Hematopoietic multipotent progenitor cell (in vitro differentiated cells): ENCODE measurements around the gene CTIF. TPM values are rescaled to one million over a fixed set of nuclear protein-coding genes. Genes with fewer than 3 reads are reported as not detected.

Source experiments
- DNase-seq, 3 donors: peaks; one replicate each; pipeline ENCODE4 v3.0.0-alpha.2; 2011 to 2015; ENCODE audit warnings: low read depth in 2 of 3, low spot score in 2 of 3
- total RNA-seq: library from RNA; depleted of rRNA; stranded (reverse); fragments of >200 nt; gene quantifications from one replicate; pipeline ENCODE4 v1.2.3, GENCODE V29; 2012

The CTIF gene
- total RNA-seq, 1 donor, result 8.6 TPM

DNA sequence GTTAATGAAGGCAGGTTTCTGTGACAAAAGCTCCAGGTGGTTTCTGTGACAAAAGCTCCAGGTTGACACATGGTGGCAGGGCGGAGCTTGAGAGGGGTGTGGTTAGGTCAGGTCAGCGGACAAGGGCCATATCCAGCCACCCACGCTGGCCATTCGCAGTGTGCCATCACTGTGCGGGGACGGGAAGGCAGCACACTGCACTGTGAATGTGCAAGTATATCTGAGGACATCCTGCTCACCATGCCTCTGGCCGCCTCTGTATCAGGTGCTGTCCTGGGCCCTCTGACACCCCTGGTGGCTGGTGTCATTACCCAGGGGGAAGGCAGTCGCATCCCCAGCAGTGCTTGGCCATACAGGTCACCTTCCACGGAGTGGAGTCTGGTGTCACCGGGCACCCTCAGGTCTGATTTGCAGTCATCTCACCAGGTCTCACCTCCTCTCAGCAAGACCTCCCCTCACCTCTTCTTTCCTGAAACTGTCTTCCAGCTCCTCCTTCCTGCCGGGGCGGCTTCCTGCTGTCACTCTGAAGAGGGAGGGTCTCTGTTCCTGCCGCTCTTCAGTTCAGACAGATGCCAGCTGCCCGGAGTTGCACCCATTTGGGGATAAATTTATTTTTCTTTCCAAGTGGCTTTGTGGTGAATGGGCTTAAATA lies 34.9 kb downstream of the CTIF start:
- DNase-seq, result no peak

DNA sequence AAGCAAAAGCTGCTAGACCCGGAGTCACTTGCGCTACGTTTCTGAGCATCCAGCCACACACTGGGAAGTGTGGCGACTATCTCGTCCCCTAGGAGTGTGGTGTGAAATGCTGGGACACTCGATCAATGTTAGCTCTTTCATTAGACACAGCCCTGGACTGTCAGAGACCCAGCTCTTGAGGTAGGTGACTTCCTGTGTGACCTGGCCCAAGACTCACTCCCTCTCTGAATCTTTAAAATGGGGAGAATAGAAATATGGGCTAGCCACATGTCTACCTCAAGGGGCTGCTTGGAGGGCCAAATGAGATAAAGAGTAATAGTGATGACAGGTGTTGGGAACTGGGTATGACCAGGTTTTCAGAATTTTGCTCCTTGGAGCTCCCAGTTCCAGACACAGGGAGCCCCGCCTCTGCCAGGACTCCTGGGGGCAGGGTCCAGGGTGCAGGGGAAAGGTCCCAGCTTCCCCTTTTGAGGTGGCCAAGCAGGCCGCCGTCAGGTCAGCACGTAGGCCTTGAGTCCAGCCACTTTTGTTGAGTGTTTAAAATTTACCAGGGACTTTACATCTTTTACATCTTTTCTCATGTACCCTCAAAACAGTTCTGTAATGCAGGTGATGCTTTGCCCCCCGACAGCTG lies 36.0 kb downstream of the CTIF start:
- DNase-seq, result no peak

DNA sequence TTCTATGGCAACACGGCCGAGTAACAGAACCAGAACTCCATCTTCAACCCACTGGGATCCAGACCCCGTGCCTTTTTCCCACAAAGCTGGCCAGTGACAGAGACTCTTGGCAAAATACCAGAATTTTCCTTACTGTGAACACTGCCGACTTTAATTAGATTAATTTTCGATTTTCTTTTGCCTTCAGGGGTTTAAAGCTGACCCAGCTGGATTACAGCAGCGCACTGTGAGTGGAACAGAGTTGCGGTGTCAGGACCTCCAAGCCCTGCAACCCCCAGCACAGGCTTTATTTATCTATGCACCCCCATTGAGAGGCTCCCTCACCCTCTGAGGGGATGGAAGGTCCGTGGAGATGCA lies 36.4 kb downstream of the CTIF start:
- no peak for DNase-seq

DNA sequence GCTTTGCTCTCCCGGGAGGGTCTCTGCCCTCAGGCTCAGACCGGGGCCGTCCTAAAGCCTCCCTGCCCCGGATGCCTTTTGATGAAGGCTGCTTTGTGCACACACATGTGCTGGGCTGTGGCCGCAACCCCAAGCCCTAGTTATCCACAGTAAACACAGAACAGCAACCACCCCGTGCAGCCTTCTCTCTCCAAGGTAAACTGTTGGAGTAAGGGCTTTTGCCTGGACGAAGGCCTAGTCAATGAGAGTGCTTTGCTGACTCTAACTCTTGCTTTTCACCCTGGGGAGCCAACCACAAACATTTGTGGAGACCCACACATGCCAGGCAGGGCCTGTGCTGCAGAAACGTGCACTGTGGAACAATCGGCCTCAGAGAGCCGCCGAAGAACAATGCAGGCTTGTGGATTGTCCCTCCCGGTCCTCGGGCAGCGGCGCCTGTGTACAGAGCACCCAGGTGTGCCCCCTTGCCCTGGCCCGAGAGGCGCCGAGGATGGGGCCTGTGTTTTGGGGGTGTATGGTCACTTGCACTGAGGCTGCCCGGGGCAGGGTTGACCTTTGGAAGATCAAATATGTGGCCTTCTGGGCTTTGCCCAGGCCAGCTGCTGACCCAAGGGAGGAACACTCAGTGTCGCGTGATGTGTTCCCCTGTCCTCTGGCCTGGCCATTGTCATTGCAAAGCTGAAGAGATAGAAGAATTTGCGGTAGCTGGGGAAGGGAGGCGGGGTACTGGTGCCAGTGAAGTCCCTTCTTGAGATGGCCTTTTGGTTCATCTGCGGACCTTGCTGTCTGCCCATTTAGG lies 37.0 kb downstream of the CTIF start:
- no peak for DNase-seq

DNA sequence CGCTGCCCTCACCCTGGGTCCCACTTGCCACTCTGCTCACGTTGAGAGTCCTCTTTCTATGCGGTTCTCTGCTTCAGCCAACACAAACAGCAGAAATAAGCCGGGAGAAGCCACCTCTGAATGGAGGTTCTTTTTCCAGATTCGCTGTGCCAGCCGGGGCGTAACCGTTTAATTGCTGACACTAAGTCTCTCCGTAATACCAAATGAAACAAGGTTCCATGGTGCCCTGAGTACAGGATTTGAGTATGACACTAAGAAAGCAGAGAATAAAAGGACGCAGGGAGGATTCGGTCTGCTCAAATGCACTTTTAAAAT lies 37.6 kb downstream of the CTIF start:
- DNase-seq, result no peak

DNA sequence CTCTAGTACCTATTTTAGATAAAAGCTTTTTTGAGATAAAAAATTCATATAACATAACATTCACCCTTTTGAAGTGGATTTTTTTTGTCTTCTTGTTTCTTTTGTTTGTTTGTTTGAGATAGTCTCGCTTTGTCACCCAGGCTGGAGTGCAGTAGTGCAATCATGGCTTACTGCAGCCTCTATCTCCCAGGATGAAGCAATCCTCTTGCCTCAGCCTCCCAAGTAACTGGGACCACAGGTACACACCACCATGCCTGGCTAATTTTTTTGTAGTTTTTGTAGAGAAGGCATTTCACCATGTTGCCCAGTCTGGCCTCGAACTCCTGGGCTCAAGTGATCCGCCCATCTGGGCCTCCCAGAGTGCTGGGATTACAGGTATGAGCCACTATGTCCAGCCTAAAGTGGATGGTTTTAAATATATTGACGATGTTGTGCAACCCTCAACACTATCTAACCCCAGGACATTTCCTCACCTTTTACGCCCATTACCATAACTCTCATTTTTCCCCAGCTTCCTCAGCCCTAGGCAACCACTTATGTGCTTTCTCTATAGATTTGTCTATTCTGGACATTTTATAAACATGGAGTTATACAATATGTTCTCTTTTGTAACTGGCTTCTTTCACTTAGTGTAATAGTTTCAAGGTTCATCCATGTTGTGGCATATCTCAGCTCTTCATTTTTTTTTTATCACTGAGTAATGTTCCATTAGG lies 38.8 kb downstream of the CTIF start:
- no peak for DNase-seq

DNA sequence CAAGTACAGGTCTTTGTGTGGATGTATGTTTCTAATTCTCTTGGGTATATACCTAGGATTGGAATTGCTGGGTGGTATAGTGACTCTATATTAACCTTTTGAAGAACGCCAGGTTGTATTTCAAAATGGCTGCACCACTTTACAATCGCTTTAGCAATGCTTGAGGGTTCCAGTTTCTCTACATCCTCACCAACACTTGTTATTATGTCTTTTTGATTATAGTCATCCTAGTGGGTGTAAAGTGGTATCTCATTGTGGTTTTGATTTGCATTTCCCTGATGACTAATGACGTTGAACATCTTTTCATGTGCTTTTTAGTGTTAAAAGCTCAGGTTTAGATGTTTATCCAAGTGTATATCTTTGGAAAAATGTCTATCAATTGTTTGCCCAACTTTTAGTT lies 39.5 kb downstream of the CTIF start:
- no peak for DNase-seq

DNA sequence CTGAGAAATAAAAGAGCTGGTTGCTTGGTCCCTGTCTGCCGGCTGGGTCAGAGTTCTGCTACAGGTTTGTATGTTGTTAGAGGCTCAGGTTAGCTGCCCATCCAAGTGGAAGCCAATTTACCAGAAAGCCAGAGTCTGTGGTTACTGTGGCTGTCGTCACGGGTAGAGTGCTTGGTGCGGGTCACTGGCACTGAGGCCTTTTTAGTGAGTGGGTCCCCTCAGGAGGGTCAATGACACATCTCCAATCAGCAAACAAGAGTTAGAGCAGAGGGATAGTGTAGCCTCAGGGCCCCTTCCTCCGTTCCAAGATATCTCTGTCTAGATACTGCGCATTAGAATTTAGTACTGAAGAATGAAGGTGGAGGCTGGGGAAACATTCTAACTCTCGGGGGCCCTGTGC lies 41.2 kb downstream of the CTIF start:
- DNase-seq, result no peak

DNA sequence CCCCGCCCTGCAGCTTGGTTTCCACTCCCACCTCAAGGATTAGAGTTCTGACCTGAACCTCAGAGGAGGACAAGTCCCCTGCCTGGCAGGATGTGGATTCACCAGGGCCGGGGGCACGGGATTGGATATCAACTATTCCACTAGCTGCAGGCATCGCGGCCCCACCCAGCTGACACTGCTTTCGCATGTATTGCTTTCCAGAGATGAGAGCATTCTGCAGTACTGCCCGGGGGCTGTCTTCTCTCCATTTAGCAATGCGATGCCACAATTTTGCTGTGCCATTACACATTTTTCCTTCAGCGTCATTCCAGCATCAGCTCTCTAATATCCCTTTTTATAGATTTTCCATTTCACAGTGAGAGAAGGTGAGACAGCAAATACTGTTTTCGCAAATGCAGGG lies 42.0 kb downstream of the CTIF start:
- DNase-seq, result no peak

DNA sequence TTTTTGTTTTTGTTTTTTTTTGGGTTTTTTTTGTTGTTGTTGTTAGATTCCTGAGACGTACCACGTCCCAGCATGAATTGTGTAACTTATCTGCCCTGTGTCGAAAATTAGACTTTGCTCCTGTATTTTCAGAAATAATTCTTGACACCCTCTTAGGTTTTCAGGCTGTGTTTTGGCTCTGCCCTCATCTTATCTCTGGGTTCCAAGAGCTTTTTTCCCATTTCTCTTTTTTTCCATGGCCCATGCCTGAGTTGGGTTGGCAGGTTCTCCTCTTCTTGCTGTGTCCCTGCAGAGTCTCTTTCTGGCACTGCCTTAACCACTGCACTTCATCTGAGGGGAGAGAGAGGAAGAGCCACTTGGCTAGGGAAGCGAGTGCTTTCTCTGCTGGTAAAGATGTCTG lies 42.4 kb downstream of the CTIF start:
- no peak for DNase-seq

DNA sequence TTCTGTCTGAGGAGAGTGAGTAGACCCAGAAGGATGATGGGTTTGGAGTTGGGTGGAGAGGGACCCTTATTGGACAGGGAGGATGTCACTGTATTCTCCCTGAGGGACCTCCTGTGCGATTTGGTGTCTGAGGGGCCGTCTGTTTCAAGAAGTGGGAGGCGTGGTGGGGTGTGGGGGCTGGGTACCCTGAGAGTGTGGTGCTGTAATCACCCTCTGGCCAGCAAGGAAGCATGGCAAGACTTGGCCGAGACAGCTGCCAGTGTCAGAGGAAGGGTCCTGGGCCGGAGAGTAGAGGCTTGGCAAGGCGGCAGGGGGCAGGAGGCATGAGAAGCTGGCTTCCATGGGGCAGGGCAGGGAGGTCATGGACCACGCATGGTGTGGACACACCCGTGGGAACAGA lies 43.1 kb downstream of the CTIF start:
- DNase-seq, result no peak

DNA sequence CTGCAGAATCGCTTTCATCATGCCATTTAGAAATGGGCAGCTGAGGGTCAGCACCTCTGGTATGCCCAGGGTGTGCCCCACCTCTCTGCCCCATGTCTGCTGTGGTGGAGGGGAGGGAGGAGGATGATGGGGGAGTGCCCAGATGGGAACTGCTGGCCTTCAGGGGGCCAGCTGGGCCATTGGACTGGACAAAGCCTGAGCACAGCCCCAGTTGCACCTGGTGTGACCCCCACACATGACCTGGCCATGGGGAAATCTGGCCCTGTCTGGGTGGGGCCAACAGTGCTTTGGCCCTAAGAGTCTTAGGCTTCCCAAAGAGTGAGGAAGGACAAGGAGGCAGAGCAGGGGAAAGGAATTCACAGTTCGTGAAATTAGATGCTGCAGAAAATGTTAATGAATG lies 44.1 kb downstream of the CTIF start:
- DNase-seq, result no peak

DNA sequence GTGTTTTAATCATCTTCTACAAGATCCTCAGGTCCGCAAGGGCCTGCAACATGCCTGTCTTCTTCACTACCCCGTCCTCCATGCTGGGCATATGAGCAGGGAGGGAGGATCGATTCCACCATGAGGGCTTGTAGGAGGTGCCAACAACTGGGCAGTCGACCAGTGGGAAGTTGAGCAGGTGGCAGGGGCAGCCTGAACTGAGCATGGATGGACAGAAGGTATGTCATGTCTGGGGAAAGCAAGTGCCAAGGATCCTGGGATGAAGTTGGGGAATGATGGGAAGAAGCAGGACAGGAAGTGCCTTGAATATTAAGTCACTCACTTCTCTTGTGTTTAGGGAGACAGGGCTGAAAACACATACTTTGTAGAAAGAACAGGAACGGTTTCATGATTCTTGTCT lies 44.7 kb downstream of the CTIF start:
- DNase-seq, result no peak

DNA sequence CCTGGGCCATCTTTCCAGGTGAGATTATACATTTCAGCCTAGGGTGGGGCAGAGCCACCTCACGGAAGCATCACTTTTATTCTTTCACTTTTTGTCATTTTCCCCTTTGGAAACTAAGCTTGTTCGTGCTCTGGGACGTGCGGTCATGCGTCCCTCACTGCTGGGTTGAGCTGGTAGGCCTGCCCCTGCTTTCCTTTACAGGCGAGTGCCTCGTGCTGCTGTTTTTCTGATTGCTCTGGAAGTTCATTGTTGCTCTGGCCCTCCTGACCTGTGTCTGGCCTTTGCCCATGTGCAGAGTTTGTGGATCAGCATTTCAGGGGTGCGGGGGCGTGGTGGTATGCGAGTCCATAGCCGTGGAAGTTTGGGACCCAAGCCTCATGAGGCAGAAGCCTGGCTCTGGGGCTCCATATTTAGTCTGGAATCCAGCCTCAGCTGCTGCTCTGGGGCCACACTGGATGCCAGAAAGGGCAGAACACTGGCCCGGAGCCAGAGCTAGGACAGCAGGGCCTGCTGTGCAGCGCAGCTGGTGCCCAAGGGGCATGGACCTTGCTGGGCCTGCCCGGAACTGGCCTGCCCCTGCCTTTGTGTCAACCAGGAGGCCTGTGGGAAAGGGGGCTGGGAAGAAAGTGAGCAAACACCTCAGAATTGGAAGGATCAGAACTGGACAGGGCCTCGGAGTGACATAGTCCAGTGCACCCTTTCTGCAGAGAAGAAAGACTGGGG lies 51.1 kb downstream of the CTIF start:
- DNase-seq, result no peak

DNA sequence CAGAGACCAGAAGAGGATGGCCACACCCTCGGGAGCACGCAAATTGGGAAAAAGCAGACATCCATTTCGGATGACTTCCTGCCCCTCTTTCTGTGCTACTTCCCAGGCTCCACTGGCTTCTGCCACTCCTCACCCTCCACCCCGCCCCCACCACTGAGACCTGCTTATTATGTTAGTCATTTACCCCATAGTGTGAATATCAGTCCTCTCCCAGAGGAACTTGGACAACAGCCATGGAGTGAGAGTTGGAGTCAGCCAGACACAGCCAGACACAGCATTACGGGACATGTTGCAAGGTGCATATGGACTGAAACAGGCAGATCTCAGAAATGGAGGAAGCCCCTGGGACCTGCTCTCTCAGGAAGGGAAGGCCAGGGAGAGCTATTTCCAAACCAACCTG lies 51.8 kb downstream of the CTIF start:
- DNase-seq, result no peak

DNA sequence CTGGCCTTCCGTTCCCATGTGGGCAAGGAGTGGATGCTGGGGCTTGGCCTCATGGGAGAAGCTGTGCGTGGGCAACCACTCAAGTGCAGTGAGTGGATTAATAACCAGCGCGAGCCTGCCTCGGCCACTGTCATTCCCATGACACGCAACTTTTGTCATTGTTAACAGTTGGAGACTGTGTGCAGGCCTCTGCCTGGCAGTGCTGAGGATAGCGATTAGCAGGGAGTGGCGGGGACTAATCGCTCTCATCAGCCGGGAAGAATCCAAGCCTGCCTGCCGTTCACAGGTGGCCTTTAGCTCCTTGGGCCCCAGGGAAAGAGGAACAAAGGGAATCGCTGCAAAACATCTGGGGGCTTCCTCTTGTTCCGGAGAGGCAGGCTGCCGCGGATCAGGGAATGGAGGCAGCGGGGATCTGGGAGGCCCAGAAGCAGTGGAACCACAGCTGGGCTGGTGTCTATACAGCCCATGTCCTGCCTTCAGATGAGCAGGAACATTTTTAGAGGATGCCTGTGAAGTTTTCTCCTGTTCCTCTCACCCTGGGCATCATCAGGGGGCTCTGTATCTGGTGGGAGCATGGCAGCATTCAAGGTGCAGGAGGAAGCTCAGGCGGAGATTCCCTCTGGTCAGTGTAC lies 53.8 kb downstream of the CTIF start:
- DNase-seq, result no peak

DNA sequence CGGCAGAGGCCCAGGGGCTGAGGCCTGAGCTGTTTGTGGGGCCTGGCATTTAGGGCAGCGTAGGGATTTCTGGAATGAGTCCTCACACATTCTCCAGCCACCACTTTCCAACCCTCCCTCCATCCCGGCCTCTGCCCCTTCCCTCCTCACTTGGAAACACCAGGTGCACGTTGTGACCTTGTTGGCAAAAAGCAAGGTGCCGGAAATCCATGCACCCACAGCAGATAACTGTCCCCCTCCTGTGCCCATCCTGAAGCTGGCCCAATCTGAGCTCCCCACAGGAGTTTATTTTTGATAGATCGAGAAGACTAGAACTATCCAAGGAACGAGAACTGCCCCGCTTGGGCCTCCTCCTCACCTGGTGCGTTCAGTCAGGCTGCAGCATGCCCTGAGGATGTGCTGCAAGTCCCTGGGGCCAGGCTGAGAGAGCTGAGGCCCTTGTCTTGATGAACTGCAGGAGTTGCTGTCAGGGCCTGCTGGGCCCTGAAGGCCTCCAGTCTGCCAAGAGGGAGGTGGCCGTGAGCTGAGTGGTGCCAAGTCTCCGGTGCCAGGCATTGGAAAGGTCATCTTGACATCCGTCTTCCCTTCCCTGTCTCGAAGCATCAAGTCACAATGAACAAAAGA lies 55.8 kb downstream of the CTIF start:
- DNase-seq, result no peak

DNA sequence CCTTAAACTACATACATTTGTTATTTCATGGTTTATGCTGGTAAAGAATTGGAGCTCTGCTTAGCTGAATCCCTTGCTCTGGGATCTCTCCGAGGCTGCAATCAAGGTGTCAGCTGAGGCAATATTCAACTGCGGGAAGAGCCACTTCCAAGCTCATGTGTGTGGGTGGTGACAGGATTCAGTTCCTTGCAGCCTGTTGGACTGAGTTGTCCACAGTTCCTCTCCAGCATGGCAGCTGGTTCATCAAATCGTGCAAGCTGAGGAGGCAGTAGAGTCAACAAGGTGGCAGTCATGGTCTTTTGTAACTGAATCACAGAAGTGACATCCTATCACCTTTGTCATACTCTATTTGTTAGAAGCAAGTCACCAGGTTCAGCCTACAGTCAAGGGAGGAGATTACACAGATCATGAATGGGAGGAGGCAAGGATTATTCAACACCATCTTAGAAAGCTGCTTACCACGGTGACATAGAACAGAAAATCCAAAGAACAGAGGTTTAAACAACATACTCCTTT lies 56.9 kb downstream of the CTIF start:
- no peak for DNase-seq

DNA sequence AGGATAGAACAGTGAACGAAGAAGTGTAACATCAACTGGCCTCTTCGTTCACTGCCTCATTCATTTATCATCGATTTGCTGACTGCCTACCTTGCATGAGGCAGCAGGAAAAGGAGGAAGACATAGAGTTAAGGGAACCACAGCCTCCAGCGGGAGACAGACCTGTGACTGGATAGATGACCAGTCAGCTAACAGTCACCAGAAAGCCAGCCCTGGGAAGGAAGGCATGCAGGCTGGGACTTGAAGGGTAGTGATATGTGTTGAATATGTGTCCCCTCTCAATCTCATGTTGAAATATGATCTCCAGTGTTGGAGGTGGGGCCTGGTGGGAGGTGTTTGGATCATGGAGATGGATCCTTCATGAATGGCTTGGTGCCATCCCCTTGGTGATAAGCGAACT lies 58.3 kb downstream of the CTIF start:
- DNase-seq, result no peak

DNA sequence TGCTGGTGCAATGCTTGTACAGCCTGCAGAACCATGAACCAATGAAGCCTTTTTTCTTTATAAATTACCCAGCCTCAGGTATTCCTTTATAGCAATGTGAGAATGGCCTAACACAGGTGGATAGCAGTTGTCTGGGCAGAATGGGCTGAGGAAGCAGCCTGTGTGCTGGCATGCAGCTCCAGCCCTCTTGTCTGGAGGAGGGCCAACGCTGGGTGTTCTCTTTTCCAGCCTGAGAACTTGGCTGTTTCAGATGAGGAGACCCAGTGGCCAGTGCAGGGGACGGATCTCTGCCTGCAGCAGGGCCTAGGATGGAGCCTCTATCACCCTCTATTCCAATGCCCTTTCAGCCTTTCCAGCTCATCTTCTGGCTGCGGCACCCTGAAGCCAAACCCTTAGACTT lies 58.8 kb downstream of the CTIF start:
- DNase-seq, result no peak
